ENCODE measurements around the gene SYNGR1. TPM values are rescaled to one million over a fixed set of nuclear protein-coding genes. Genes with fewer than 3 reads are reported as not detected.

Gene SYNGR1
- total and polyA plus RNA-seq, 8 donors = 0.45 to 18.1 (median 6.4) TPM

GRCh38 chr22:39433476-39434242 is 83.9 kb downstream of the SYNGR1 start:
- intact Hi-C loops (cut with DNase I; ENCODE audit: low total_unique reads) = no loop called here
- TF ChIP-seq POLR2AphosphoS5 (IDR thresholded peaks at IDR 0.05) (no peak), EP300 (IDR thresholded peaks at IDR 0.05) (no peak), POLR2A (IDR thresholded peaks at IDR 0.05) (no peak), CTCF (IDR thresholded peaks at IDR 0.05) (no peak)

GRCh38 chr22:39434243-39434653 is 84.5 kb downstream of the SYNGR1 start:
- no peaks in the 10 kb centered on the region for H3K9me3 ChIP-seq
- H3K4me1 ChIP-seq = peaks cover 7 to 46% (median 27%) of the 10 kb centered on the region in 4 donors
- TF ChIP-seq EP300 (IDR thresholded peaks at IDR 0.05) (no peak), POLR2AphosphoS5 (IDR thresholded peaks at IDR 0.05) (no peak), POLR2A (IDR thresholded peaks at IDR 0.05) (no peak), CTCF (IDR thresholded peaks at IDR 0.05) (no peak)
- peak overlapping the region in 2 of 5 donors; percentile 81 to 82 for H3K27ac ChIP-seq
- 78 to 88% (median 82%) methylated on average over 14 to 18 of the region's 18 CpGs for WGBS, 5 donors
- H3K27me3 ChIP-seq = peaks cover 0 to 8% (median 0%) of the 10 kb centered on the region in 3 donors
- H3K4me3 ChIP-seq = no peak overlapping the region
- intact Hi-C loops (cut with DNase I; ENCODE audit: low total_unique reads) = no loop called here
- DNase-seq = no peak
- peaks cover 30 to 61% (median 56%) of the 10 kb centered on the region in 4 donors for H3K36me3 ChIP-seq

More at GRCh38 chr22:39433476-39434242, 83.9 kb downstream of the SYNGR1 start:
- no peak for DNase-seq
- Histone ChIP-seq H3K36me3 (peaks cover 36 to 67% (median 62%) of the 10 kb centered on the region in 4 donors), H3K27me3 (peaks cover 0 to 5% (median 0%) of the 10 kb centered on the region in 3 donors), H3K4me1 (peaks cover 7 to 43% (median 25%) of the 10 kb centered on the region in 4 donors), H3K4me3 (no peak overlapping the region), H3K9me3 (no peaks in the 10 kb centered on the region), H3K27ac (peak overlapping the region in 2 of 5 donors; percentile 81 to 82)
- 83 to 86% (median 86%) methylated on average over 28 to 31 of the region's 31 CpGs for WGBS, 5 donors

GRCh38 chr22:39434721-39435120 is 84.9 kb downstream of the SYNGR1 start:
- no peaks in the 10 kb centered on the region for H3K9me3 ChIP-seq
- H3K36me3 ChIP-seq = peaks cover 30 to 56% (median 52%) of the 10 kb centered on the region in 4 donors
- H3K4me3 ChIP-seq = no peak overlapping the region
- TF ChIP-seq POLR2AphosphoS5 (IDR thresholded peaks at IDR 0.05) (no peak), CTCF (IDR thresholded peaks at IDR 0.05) (no peak), POLR2A (IDR thresholded peaks at IDR 0.05) (no peak), EP300 (IDR thresholded peaks at IDR 0.05) (no peak)
- H3K4me1 ChIP-seq = peaks cover 7 to 46% (median 27%) of the 10 kb centered on the region in 4 donors
- H3K27ac ChIP-seq = no peak overlapping the region
- H3K27me3 ChIP-seq = peaks cover 0 to 13% (median 0%) of the 10 kb centered on the region in 3 donors
- WGBS, 5 donors = 73 to 84% (median 80%) methylated on average over 6 of the region's 6 CpGs
- intact Hi-C loops (cut with DNase I; ENCODE audit: low total_unique reads) = no loop called here
- DNase-seq = no peak

Small RNA genes within 50 kb of the gene (small RNA-seq; reads per million reads assigned to genes)
- gene SNORD43 = 0 reads per million in 4 donors
- 6,184 to 11,558 (median 8,288) reads per million in 4 donors for gene SNORD83A
- gene SNORD83B = 0 reads per million in 4 donors

Other genes with a start within 250 kb of the SYNGR1 start
- gene CBX7, start 197.3 kb upstream of the SYNGR1 start, total RNA-seq = 10 to 100 TPM; 10.1 to 84.6 (median 29.6) TPM
- gene CBX7, start 197.3 kb upstream of the SYNGR1 start, polyA plus RNA-seq = 10 to 100 TPM; 28.6 to 46.3 (median 29.8) TPM
- 10 to 100 TPM in 2 of 5 donors, 1 to 10 TPM in 3; 1.2 to 58.5 (median 9.5) TPM for gene PDGFB, start 105.0 kb upstream of the SYNGR1 start, total RNA-seq
- gene PDGFB, start 105.0 kb upstream of the SYNGR1 start, polyA plus RNA-seq = 1 to 10 TPM; 3.6 to 4.1 (median 3.6) TPM
- 1,000 to 10,000 TPM in 4 of 5 donors, 100 to 1,000 TPM in 1; 940 to 2,730 (median 1,959) TPM for gene RPL3, start 30.4 kb upstream of the SYNGR1 start, total RNA-seq
- 1,000 to 10,000 TPM; 2,938 to 5,267 (median 3,478) TPM for gene RPL3, start 30.4 kb upstream of the SYNGR1 start, polyA plus RNA-seq
- gene TAB1, start 49.8 kb downstream of the SYNGR1 start, total RNA-seq = 10 to 100 TPM; 11.9 to 76.8 (median 19.1) TPM
- gene TAB1, start 49.8 kb downstream of the SYNGR1 start, polyA plus RNA-seq = 10 to 100 TPM; 12.8 to 13.9 (median 13.4) TPM
- 10 to 100 TPM in 1 of 5 donors, 1 to 10 TPM in 3, under 1 TPM in 1; 0.89 to 12.0 (median 1.8) TPM for gene MGAT3, start 107.0 kb downstream of the SYNGR1 start, total RNA-seq
- 1 to 10 TPM; 1.1 to 2.9 (median 1.4) TPM for gene MGAT3, start 107.0 kb downstream of the SYNGR1 start, polyA plus RNA-seq
- gene MIEF1, start 152.3 kb downstream of the SYNGR1 start, total RNA-seq = 10 to 100 TPM; 15.8 to 47.3 (median 20.0) TPM
- gene MIEF1, start 152.3 kb downstream of the SYNGR1 start, polyA plus RNA-seq = 1 to 10 TPM; 5.1 to 9.5 (median 8.8) TPM
- gene ATF4, start 170.6 kb downstream of the SYNGR1 start, total RNA-seq = 100 to 1,000 TPM; 155 to 438 (median 370) TPM
- gene ATF4, start 170.6 kb downstream of the SYNGR1 start, polyA plus RNA-seq = 100 to 1,000 TPM; 592 to 929 (median 872) TPM
- 100 to 1,000 TPM in 2 of 5 donors, 10 to 100 TPM in 3; 36.9 to 684 (median 86.5) TPM for gene RPS19BP1, start 182.8 kb downstream of the SYNGR1 start, total RNA-seq
- gene RPS19BP1, start 182.8 kb downstream of the SYNGR1 start, polyA plus RNA-seq = 100 to 1,000 TPM; 195 to 221 (median 200) TPM
- gene CACNA1I, start 220.8 kb downstream of the SYNGR1 start, total RNA-seq = 1 to 10 TPM in 1 of 5 donors, under 1 TPM in 2, not detected in 2; 0.29 to 4.0 (median 0.37) TPM
- gene CACNA1I, start 220.8 kb downstream of the SYNGR1 start, polyA plus RNA-seq = under 1 TPM; 0.06 to 0.15 (median 0.08) TPM

Measured in stomach (tissue), 9 donors.